ENCODE measurements around the gene SEMA5B. TPM values are rescaled to one million over a fixed set of nuclear protein-coding genes. Genes with fewer than 3 reads are reported as not detected.

SEMA5B gene
- total RNA-seq, 1 experiment from 2014 or later = 1.0 TPM

DNA sequence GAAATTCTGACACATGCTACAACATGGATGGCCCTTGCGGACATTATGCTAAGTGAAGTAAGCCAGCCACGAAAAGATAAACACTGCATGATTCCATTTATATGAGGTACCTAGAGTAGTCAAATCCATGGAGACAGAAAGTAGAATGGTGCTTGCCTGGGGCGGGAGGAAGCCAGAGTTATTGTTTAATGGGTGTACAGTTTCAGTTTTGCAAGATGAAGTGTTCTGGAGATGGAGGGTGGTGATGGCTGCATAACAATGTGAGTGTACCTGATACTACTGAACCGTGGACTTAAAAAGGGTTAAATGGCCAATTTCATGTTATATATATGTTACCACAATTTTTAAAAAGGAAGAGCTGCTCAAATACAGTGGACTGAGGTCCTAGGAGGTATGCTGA, 66.9 kb downstream of the SEMA5B start:
- peaks cover 6% of the 10 kb centered on the region for H3K27me3 Mint-ChIP-seq (ENCODE audit: insufficient read depth, unreplicated experiment)
- H3K36me3 Mint-ChIP-seq (ENCODE audit: insufficient read depth, unreplicated experiment) = no peaks in the 10 kb centered on the region
- no peaks in the 10 kb centered on the region for H3K27me3 ChIP-seq (replicated peaks; ENCODE audit: control insufficient read depth, insufficient read depth, low read length)
- POLR2A ChIA-PET = no interaction called here
- TF ChIP-seq, protein P1, sequence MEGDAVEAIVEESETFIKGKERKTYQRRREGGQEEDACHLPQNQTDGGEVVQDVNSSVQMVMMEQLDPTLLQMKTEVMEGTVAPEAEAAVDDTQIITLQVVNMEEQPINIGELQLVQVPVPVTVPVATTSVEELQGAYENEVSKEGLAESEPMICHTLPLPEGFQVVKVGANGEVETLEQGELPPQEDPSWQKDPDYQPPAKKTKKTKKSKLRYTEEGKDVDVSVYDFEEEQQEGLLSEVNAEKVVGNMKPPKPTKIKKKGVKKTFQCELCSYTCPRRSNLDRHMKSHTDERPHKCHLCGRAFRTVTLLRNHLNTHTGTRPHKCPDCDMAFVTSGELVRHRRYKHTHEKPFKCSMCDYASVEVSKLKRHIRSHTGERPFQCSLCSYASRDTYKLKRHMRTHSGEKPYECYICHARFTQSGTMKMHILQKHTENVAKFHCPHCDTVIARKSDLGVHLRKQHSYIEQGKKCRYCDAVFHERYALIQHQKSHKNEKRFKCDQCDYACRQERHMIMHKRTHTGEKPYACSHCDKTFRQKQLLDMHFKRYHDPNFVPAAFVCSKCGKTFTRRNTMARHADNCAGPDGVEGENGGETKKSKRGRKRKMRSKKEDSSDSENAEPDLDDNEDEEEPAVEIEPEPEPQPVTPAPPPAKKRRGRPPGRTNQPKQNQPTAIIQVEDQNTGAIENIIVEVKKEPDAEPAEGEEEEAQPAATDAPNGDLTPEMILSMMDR (IDR thresholded peaks at IDR 0.05; ENCODE audit: insufficient read depth in 1 of 2, low read depth in 1 of 2, low read length in 1 of 2, severe bottlenecking in 1 of 2, unreplicated experiment in 1 of 2) = no peak
- H3K4me1 ChIP-seq = no peaks in the 10 kb centered on the region
- no peaks in the 10 kb centered on the region for H3K36me3 ChIP-seq (ENCODE audit: control insufficient read depth, insufficient read depth, low read length)
- intact Hi-C loops (cut with micrococcal nuclease; ENCODE audit: unreplicated experiment) = no loop called here
- DNase-seq = no peak
- BruUV-seq (replicated peaks) = no TSS peak
- no peaks in the 10 kb centered on the region for H3K4me1 Mint-ChIP-seq (ENCODE audit: low read depth, unreplicated experiment)
- no peak overlapping the region for H3K27ac Mint-ChIP-seq (ENCODE audit: unreplicated experiment)
- no peak overlapping the region for H3K4me3 Mint-ChIP-seq (ENCODE audit: unreplicated experiment)
- H3K4me3 ChIP-seq (ENCODE audit: low read depth, low read length) = no peak overlapping the region
- no peaks in the 10 kb centered on the region for H3K9me3 ChIP-seq
- H3K9me3 Mint-ChIP-seq (ENCODE audit: unreplicated experiment) = no peaks in the 10 kb centered on the region
- CTCF ChIA-PET = no interaction called here

DNA sequence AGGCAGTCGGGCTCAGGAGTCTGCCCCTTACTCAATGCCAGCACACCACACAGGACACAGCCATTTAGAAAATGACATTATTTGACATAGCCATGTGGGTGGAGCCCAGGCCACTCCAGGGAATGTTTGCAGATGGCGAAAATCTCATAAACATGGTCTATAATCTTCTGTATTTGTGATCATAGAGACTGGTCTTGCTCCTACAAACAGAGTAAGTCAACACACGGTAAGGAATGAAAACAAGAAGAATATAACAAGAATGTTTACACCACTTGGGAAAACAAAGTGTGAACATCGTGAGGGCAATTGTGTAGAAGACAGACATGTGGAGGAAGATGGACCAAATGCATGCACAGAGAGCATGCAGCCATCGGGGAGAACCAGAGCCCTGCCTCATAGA, 68.2 kb downstream of the SEMA5B start:
- H3K4me1 ChIP-seq = no peaks in the 10 kb centered on the region
- H3K27me3 ChIP-seq (replicated peaks; ENCODE audit: control insufficient read depth, insufficient read depth, low read length) = no peaks in the 10 kb centered on the region
- no peaks in the 10 kb centered on the region for H3K36me3 ChIP-seq (ENCODE audit: control insufficient read depth, insufficient read depth, low read length)
- Mint-ChIP-seq H3K4me1 (ENCODE audit: low read depth, unreplicated experiment) (no peaks in the 10 kb centered on the region), H3K36me3 (ENCODE audit: insufficient read depth, unreplicated experiment) (no peaks in the 10 kb centered on the region), H3K9me3 (ENCODE audit: unreplicated experiment) (no peaks in the 10 kb centered on the region), H3K27me3 (ENCODE audit: insufficient read depth, unreplicated experiment) (peaks cover 4% of the 10 kb centered on the region), H3K27ac (ENCODE audit: unreplicated experiment) (no peak overlapping the region), H3K4me3 (ENCODE audit: unreplicated experiment) (no peak overlapping the region)
- no peak overlapping the region for H3K4me3 ChIP-seq (ENCODE audit: low read depth, low read length)
- TF ChIP-seq, protein P1 (IDR thresholded peaks at IDR 0.05; ENCODE audit: insufficient read depth in 1 of 2, low read depth in 1 of 2, low read length in 1 of 2, severe bottlenecking in 1 of 2, unreplicated experiment in 1 of 2) = no peak
- ChIA-PET POLR2A (no interaction called here), CTCF (no interaction called here)
- DNase-seq = no peak
- BruUV-seq (replicated peaks) = no TSS peak
- intact Hi-C loops (cut with micrococcal nuclease; ENCODE audit: unreplicated experiment) = no loop called here
- H3K9me3 ChIP-seq = no peaks in the 10 kb centered on the region

DNA sequence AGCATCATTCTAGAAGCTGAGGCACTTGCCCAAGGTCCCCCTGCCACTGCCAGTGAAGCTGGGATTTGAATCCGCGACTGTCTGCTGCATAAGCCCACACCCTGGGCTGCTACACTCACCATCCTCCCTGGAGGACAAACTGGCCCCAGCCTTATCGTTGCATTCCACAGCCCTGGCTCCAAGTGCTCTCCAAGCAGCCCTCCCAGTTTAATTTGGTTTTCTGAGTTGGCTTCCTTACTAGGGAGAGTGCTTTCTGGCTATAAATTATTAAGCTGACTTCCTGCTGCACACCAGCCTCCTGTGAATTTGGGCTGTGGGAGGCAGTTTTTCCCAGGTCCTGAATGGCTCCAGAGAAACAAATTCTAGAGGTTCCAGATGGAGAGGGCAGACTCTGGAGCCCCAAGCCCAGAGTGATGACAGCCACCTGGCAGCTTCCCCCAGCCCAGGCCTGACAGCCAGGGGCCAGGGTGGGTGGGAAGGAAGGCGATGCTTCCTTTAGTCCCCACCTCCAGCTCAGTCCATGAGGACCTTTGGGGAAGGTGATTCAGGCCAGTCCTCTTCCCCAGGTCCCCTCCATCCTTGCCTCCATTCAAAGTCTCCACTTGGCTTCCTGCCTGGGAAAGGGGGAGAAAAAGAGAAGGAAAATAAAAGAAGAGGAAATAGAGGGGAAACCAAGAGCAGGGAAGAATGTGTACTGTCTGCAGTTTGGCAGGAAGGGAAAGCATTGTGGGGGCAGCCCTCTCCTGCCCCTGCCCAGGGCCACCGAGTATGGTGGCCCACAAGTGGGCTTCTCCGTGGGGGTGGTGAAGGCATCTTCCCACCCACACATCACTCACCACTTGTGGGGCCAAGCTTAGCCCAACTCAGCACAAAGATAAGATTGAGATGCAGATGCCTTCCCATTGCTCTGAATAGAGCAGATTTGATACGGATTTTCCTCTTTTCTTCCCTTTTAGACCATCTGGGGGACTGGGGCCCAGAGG, 69.6 kb downstream of the SEMA5B start:
- Histone ChIP-seq H3K9me3 (no peaks in the 10 kb centered on the region), H3K36me3 (ENCODE audit: control insufficient read depth, insufficient read depth, low read length) (no peaks in the 10 kb centered on the region), H3K27me3 (replicated peaks; ENCODE audit: control insufficient read depth, insufficient read depth, low read length) (no peaks in the 10 kb centered on the region), H3K4me1 (no peaks in the 10 kb centered on the region), H3K4me3 (ENCODE audit: low read depth, low read length) (no peak overlapping the region)
- no peak overlapping the region for H3K27ac Mint-ChIP-seq (ENCODE audit: unreplicated experiment)
- no peaks in the 10 kb centered on the region for H3K27me3 Mint-ChIP-seq (ENCODE audit: insufficient read depth, unreplicated experiment)
- no peak for DNase-seq
- CTCF ChIA-PET = interaction anchor here (0.6 kb wide), 1 partner anchor 69 kb away, joined by 4 read pairs; the partner anchor contains the start of gene SEMA5B
- intact Hi-C loops (cut with micrococcal nuclease; ENCODE audit: unreplicated experiment) = no loop called here
- BruUV-seq (replicated peaks) = no TSS peak
- H3K9me3 Mint-ChIP-seq (ENCODE audit: unreplicated experiment) = no peaks in the 10 kb centered on the region
- H3K4me3 Mint-ChIP-seq (ENCODE audit: unreplicated experiment) = no peak overlapping the region
- TF ChIP-seq, protein P1 (IDR thresholded peaks at IDR 0.05; ENCODE audit: insufficient read depth in 1 of 2, low read depth in 1 of 2, low read length in 1 of 2, severe bottlenecking in 1 of 2, unreplicated experiment in 1 of 2) = no peak
- POLR2A ChIA-PET = no interaction called here
- H3K36me3 Mint-ChIP-seq (ENCODE audit: insufficient read depth, unreplicated experiment) = no peaks in the 10 kb centered on the region
- no peaks in the 10 kb centered on the region for H3K4me1 Mint-ChIP-seq (ENCODE audit: low read depth, unreplicated experiment)

Measured in Caco-2 (cell line).